Putamen (tissue), 1 donor: ENCODE results near the gene TMEM120B.
A peak's percentile ranks its signal among the peaks of the same experiment; 100 is the strongest.

Experiments used
- DNase-seq: peaks from one replicate; pipeline ENCODE4 v3.0.0-alpha.2; 2016; ENCODE audit warnings: low spot score

The TMEM120B gene

DNA sequence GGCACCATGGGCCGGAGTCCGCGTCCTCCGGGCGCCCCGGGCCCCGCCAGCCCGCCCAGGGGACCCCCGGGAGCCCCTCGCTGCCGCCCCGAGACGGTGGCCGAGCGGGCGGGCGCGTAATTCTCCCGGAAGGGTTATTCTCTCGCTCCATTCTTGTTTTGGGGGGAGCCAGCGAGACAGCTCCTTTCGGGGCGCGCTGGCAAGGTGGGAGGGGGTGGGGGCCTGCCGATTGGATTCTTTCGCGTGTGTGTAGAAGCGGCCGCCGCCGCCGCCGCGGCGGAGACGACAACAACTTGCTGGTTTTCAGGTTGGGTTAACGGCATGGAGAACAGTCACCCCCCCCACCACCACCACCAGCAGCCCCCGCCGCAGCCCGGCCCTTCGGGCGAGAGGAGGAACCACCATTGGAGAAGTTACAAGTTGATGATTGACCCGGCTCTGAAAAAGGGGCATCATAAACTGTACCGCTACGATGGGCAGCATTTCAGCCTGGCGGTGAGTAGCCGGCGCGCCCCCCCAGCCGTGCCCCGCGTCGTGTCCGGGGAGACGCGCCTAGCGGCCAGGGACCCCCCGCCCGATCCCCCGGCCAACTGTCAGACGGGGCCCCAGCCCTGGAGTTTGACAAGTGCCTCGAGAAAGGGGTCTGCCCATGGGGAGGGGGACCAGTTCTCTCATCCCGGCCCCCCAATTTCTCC is 92.0 kb downstream of the TMEM120B start:
- DNase-seq, result no peak

DNA sequence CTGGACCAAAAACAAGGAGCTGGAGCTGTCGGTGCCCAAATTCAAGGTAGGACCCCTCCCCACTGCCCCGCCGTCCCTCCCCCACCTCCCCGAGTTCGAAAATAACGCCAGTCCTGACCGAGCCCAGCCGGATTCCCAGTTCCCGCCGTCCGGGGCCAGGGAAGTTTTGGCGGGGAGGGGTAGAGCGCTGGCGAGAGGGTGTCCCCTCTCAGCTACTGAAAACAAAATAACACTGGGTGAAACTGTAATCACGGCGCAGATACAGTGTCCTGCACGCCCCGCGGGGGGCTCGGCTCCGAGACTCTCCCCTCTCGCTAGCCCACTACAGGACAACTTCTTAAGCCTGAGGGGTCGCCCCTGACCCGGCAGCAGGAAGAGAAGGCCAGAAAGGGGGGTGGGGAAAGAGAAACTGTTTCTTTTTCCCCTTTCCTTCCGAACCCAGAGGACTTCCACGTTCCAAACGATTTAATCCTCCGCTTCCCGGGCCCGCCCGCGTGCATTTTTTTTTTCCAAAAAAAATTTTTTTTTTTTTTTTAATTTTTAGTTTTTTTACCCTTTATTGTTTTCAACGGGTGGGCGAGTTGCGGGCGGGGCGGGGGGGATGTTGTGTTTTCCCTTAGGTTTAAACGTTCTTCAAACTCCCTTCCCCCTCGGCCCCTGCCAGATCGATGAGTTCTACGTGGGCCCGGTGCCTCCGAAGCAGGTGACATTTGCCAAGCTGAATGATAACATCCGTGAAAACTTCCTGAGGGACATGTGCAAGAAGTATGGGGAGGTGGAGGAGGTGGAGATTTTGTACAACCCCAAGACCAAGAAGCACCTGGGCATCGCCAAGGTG is 92.8 kb downstream of the TMEM120B start:
- DNase-seq, result no peak

DNA sequence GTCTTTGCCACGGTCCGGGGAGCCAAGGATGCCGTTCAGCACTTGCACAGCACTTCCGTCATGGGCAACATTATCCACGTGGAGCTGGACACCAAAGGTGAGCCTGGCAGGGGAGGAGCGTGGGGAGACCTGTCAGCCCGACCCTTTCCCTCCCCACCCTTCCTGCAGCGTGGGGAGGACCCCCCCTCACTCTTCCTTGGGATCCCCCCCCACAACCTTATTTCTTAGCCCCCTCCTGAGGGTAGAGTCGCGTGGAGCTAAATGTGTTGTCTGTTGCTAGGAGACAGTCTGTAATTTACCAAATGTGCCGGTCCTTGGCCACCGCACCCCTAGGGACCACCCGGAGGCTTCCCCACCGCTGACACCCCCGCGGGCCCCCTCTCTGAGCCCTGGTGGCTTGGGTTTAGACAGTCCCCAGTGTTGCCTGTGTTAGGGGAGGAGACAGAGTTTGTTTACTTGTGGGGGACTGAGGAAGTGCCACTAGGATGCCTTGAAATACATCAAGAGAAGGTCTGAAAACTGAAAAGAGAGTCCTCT is 93.5 kb downstream of the TMEM120B start:
- DNase-seq, result no peak

GRCh38 chr12:121806546-121807423 is 94.2 kb downstream of the TMEM120B start:
- DNase-seq, result no peak

- DNase-seq, result no peak
Observed at GRCh38 chr12:121807642-121808347, 95.2 kb downstream of the TMEM120B start.

- DNase-seq, result no peak
Observed at GRCh38 chr12:121808623-121809022, 96.1 kb downstream of the TMEM120B start.

DNA sequence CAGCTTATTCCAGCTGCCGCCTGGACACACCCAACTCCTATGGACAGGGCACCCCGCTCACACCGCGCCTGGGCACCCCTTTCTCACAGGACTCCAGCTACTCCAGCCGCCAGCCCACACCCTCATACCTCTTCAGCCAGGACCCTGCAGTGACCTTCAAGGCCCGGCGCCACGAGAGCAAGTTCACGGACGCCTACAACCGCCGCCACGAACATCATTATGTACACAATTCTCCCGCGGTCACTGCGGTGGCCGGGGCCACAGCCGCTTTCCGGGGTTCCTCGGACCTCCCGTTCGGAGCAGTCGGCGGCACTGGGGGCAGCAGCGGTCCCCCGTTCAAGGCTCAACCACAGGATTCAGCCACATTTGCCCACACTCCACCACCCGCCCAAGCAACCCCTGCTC is 97.2 kb downstream of the TMEM120B start:
- no peak for DNase-seq

GRCh38 chr12:121810234-121810817 is 97.8 kb downstream of the TMEM120B start:
- no peak for DNase-seq

DNA sequence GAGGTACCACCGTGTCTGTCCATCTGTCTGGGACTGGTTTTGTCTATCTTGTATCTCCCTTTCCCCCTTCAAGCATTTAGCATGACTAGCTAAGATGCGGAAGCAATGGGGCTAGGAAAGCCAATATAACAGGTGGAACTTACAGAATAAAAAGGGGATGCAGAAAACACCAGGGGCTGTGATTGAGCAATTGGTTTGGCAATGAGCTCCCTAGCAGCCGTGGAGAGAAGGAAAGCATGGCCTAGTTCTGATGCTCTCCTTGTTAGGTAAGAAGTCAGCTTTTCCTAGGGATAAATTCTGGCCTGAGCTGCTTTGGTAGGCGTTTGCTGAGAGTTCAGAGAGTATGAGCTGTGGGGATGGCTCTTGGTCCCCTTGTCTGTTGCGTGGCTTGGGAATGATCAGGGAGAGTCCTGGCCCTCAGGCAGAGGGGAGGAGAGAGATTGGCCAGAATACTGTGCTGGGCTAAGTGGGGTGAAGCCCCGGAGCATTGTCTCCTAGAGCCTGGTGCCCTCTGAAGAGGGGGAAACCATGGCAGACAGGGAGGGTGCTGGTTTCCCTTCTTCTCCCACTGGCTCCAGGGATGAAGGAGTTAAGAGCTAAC is 98.4 kb downstream of the TMEM120B start:
- DNase-seq, result no peak

DNA sequence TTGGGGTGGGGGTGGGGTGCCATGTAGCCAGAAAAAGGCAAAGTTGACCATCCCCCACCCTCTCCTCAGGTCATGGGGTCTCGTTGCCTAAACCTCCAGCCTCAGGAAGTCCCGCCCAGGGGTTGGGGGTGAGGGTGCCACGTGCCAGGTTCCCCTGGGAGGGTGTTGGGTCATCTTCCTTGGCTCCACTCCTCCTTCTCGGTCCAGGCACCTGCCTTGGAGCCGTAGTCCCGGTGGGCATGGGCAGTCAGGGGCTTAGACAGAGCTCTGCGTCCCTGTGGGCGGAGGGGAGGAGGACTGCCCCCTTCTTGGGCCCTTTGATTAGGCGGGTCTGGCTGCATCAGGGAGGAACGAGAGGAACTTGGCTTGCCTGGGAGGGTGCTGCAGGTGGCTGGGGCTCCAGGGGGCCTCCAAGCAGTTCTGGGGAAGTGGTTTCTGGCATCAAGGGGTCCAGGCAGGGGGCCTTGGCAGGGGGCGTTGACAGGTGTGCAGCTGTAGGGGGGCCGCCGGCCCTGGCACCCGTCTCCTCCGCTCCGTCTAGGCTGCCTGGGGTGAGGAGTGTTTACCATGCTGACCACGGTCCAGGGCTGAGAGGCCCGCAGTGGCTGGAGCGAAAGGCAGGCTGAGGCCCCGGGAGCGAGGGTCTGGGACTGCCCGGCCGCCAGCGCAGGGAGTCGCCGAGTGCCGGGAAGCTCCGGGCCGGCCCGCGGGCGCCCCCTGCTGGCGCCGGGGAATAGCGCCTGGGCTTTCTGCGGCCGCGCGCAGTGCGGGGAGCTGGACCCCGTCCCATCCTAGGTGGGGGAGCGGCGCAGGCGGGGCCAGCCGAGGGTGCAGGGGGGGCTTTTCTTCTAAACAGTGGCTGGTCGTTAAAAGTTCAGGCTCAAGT is 99.1 kb downstream of the TMEM120B start:
- peak; percentile 49 for DNase-seq

- DNase-seq, result no peak
Observed at GRCh38 chr12:121812320-121812871, 99.8 kb downstream of the TMEM120B start.

- no peak for DNase-seq
Observed at GRCh38 chr12:121812921-121813896, 100.7 kb downstream of the TMEM120B start.

DNA sequence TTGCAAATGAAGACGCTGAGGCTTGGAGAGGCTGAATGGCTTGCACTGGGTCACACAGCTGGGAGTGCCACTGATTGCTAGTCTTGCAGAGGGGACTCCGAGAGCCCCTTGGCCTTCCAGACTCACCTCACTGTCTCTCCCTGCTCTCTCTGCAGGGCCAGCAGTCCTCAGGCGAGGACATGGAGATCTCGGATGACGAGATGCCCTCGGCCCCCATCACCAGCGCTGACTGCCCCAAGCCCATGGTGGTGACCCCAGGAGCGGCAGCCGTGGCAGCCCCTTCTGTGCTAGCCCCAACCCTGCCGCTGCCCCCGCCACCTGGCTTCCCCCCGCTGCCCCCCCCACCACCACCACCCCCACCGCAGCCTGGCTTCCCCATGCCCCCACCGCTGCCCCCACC is 101.4 kb downstream of the TMEM120B start:
- no peak for DNase-seq

- DNase-seq, result no peak
Observed at GRCh38 chr12:121814429-121815119, 102.0 kb downstream of the TMEM120B start.

- no peak for DNase-seq
Observed at GRCh38 chr12:121815263-121815662, 102.7 kb downstream of the TMEM120B start.

GRCh38 chr12:121816925-121817647 is 104.5 kb downstream of the TMEM120B start:
- DNase-seq, result no peak

- no peak for DNase-seq
Observed at GRCh38 chr12:121817648-121818043, 105.1 kb downstream of the TMEM120B start.
